Sigmoid colon (tissue), 7 donors: Measurements from ENCODE around the gene PIWIL4. TPM values are rescaled to one million over a fixed set of nuclear protein-coding genes. Genes with fewer than 3 reads are reported as not detected.
A peak's percentile ranks its signal among the peaks of the same experiment; 100 is the strongest.

ENCODE experiments used
- DNase-seq: peaks from one replicate; pipeline ENCODE4 v3.0.0-alpha.2; 2019
- H3K27ac ChIP-seq, 4 donors: fragments of 200-600 bp; sonication (generic); one replicate each; pipeline ENCODE4 v1.5.1; 2016 to 2019; ENCODE audit warnings: mild to moderate bottlenecking in 1 of 4
- H3K27me3 ChIP-seq, 3 donors: fragments of 200-600 bp; sonication (generic); one replicate each; pipeline ENCODE4 v1.5.1; 2019; ENCODE audit warnings: mild to moderate bottlenecking in 1 of 3
- H3K36me3 ChIP-seq, 4 donors: fragments of 200-600 bp; sonication (generic); one replicate each; pipeline ENCODE4 v1.5.1; 2016 to 2019
- H3K4me1 ChIP-seq, 4 donors: fragments of 200-600 bp; sonication (generic); one replicate each; pipeline ENCODE4 v1.5.1; 2017 to 2019
- H3K4me3 ChIP-seq, 4 donors: fragments of 200-600 bp; sonication (generic); one replicate each; pipeline ENCODE4 v1.5.1; 2017 to 2019; ENCODE audit warnings: mild to moderate bottlenecking in 2 of 4, moderate library complexity in 1 of 4
- H3K9me3 ChIP-seq, 4 donors: fragments of 200-600 bp in 3 of 4; sonication (generic) in 3 of 4; one replicate each; pipeline versions ENCODE4 v1.5.1 to v1.6.1; 2013 to 2019
- CTCF ChIP-seq, 4 experiments: fragments of 450-650 bp in 3 of 4; fragments of 200-600 bp in 1 of 4; IDR thresholded peaks; one replicate each; pipeline ENCODE4 v1.5.1; 2016 to 2019; ENCODE audit warnings: antibody characterized with exemption in 4 of 4, mild to moderate bottlenecking in 3 of 4, moderate library complexity in 2 of 4
- EP300 ChIP-seq, 4 donors: sonication (generic); formaldehyde crosslinking; IDR thresholded peaks; one replicate each; pipeline ENCODE4 v1.6.1; 2017; ENCODE audit warnings: antibody characterized with exemption in 4 of 4
- POLR2A ChIP-seq, 2 donors: fragments of 450-650 bp; IDR thresholded peaks; one replicate each; pipeline ENCODE4 v1.6.1; 2016; ENCODE audit warnings: antibody characterized with exemption in 2 of 2, mild to moderate bottlenecking in 2 of 2, moderate library complexity in 2 of 2
- POLR2AphosphoS5 ChIP-seq, 4 donors: sonication (generic); formaldehyde crosslinking; IDR thresholded peaks; one replicate each; pipeline ENCODE4 v1.6.1; 2017; ENCODE audit warnings: antibody characterized with exemption in 4 of 4
- WGBS, 2 donors: extraction: QIAGEN DNeasy Blood & Tissue Kit; methylation state at CpG; one replicate each; pipeline ENCODE4 v1.1.7; 2013; 5-methylcytosine and 5-hydroxymethylcytosine counted together
- intact Hi-C: fragments of 100-400 bp; cut with DNase I; formaldehyde crosslinking; loops from one replicate; pipeline ENCODE4 v1.15.1; 2023
- polyA plus RNA-seq, 3 donors: library from polyadenylated mRNA; stranded (reverse); fragments of 200-250 nt; gene quantifications; one replicate each; pipeline ENCODE4 v1.2.3, GENCODE V29; 2013
- total RNA-seq, 4 donors: library from RNA; depleted of rRNA; stranded (reverse); fragments of >200 nt; gene quantifications; one replicate each; pipeline ENCODE4 v1.1.0, GENCODE V29; 2016
- donor health status: healthy with polysubstance abuse.
- donor health status: Bipolar disorder and iron deficiency.
- donor health status: healthy.

PIWIL4 gene
- total and polyA plus RNA-seq, 7 donors = 3.5 to 8.1 (median 4.3) TPM

- Histone ChIP-seq H3K27ac (peak overlapping the region in 2 of 4 donors; percentile 23 to 26), H3K9me3 (no peaks in the 10 kb centered on the region), H3K4me3 (no peak overlapping the region), H3K36me3 (no peaks in the 10 kb centered on the region), H3K4me1 (no peaks in the 10 kb centered on the region), H3K27me3 (no peaks in the 10 kb centered on the region)
- intact Hi-C loops = no loop called here
- DNase-seq = no peak
- 30 to 55% methylated on average over 3 of the region's 3 CpGs for WGBS, 2 donors
- TF ChIP-seq POLR2AphosphoS5 (IDR thresholded peaks at IDR 0.05) (peak in 1 of 4 donors; percentile 31), EP300 (IDR thresholded peaks at IDR 0.05) (no peak)
Measured at GRCh38 chr11:94647926-94648325, 80.8 kb downstream of the PIWIL4 start.

- no peak for DNase-seq
- 73 to 80% methylated on average over 2 of the region's 2 CpGs for WGBS, 2 donors
- H3K9me3 ChIP-seq = no peaks in the 10 kb centered on the region
- no peaks in the 10 kb centered on the region for H3K27me3 ChIP-seq
- TF ChIP-seq POLR2AphosphoS5 (IDR thresholded peaks at IDR 0.05) (no peak), CTCF (IDR thresholded peaks at IDR 0.05) (no peak), EP300 (IDR thresholded peaks at IDR 0.05) (no peak), POLR2A (IDR thresholded peaks at IDR 0.05) (no peak)
- no peak overlapping the region for H3K27ac ChIP-seq
- intact Hi-C loops = no loop called here
- no peaks in the 10 kb centered on the region for H3K36me3 ChIP-seq
- no peaks in the 10 kb centered on the region for H3K4me1 ChIP-seq
- H3K4me3 ChIP-seq = no peak overlapping the region
Measured at GRCh38 chr11:94648789-94649188, 81.6 kb downstream of the PIWIL4 start.

GRCh38 chr11:94649254-94649653 is 82.1 kb downstream of the PIWIL4 start:
- H3K4me1 ChIP-seq = no peaks in the 10 kb centered on the region
- no peaks in the 10 kb centered on the region for H3K36me3 ChIP-seq
- DNase-seq = no peak
- no peak for TF ChIP-seq POLR2AphosphoS5 (IDR thresholded peaks at IDR 0.05)
- no peak for TF ChIP-seq EP300 (IDR thresholded peaks at IDR 0.05)
- TF ChIP-seq POLR2A (IDR thresholded peaks at IDR 0.05) = no peak
- no peak for TF ChIP-seq CTCF (IDR thresholded peaks at IDR 0.05)
- no peak overlapping the region for H3K4me3 ChIP-seq
- H3K27me3 ChIP-seq = no peaks in the 10 kb centered on the region
- H3K9me3 ChIP-seq = no peaks in the 10 kb centered on the region
- no peak overlapping the region for H3K27ac ChIP-seq
- intact Hi-C loops = no loop called here
- 72 to 87% methylated on average over 2 of the region's 2 CpGs for WGBS, 2 donors

GRCh38 chr11:94649964-94650623 is 82.9 kb downstream of the PIWIL4 start:
- no peak for TF ChIP-seq POLR2A (IDR thresholded peaks at IDR 0.05)
- no peak for TF ChIP-seq CTCF (IDR thresholded peaks at IDR 0.05)
- TF ChIP-seq EP300 (IDR thresholded peaks at IDR 0.05) = no peak
- TF ChIP-seq POLR2AphosphoS5 (IDR thresholded peaks at IDR 0.05) = no peak
- H3K27me3 ChIP-seq = no peaks in the 10 kb centered on the region
- no peaks in the 10 kb centered on the region for H3K36me3 ChIP-seq
- WGBS, 2 donors = 85 to 92% methylated on average over 4 of the region's 4 CpGs
- DNase-seq = no peak
- H3K4me1 ChIP-seq = no peaks in the 10 kb centered on the region
- intact Hi-C loops = no loop called here
- no peak overlapping the region for H3K4me3 ChIP-seq
- peak overlapping the region in 2 of 4 donors; percentile 6 to 17 for H3K27ac ChIP-seq
- H3K9me3 ChIP-seq = no peaks in the 10 kb centered on the region

- H3K4me1 ChIP-seq = no peaks in the 10 kb centered on the region
- intact Hi-C loops = no loop called here
- H3K36me3 ChIP-seq = no peaks in the 10 kb centered on the region
- WGBS, 2 donors = 76 to 80% methylated on average over 7 of the region's 7 CpGs
- no peaks in the 10 kb centered on the region for H3K27me3 ChIP-seq
- DNase-seq = peak; percentile 77
- TF ChIP-seq POLR2AphosphoS5 (IDR thresholded peaks at IDR 0.05) (peak in 1 of 4 donors; percentile 24), EP300 (IDR thresholded peaks at IDR 0.05) (no peak), POLR2A (IDR thresholded peaks at IDR 0.05) (no peak)
- no peaks in the 10 kb centered on the region for H3K9me3 ChIP-seq
- H3K27ac ChIP-seq = peak overlapping the region in 2 of 4 donors; percentile 6 to 17
- H3K4me3 ChIP-seq = no peak overlapping the region
Measured at GRCh38 chr11:94650756-94651155, 83.6 kb downstream of the PIWIL4 start.
